H4 (cell line): ENCODE data around the gene LTBP1. TPM values are rescaled to one million over a fixed set of nuclear protein-coding genes. Genes with fewer than 3 reads are reported as not detected.
A peak's percentile ranks its signal among the peaks of the same experiment; 100 is the strongest.
"Not testable (repeated sequence)": the region's sequence is repeated elsewhere in the genome, so short reads cannot be mapped to it uniquely, and the experiment has no call there.

Experiments used
- DNase-seq: peaks from one replicate; pipeline ENCODE4 v3.0.0-alpha.2; 2015; ENCODE audit warnings: low spot score
- total RNA-seq: library from RNA; depleted of rRNA; stranded (reverse); fragments of >200 nt; shearing (Covaris generic); gene quantifications from 2 replicates; pipeline ENCODE4 v1.2.3, GENCODE V29; 2014

Gene LTBP1
- total RNA-seq, 1 experiment from 2014 or later: 4.8 TPM

GRCh38 chr2:33378556-33379210 is 431.9 kb downstream of the LTBP1 start:
- no peak for DNase-seq

- no peak for DNase-seq
These were observed 433.4 kb downstream of the LTBP1 start for GRCh38 chr2:33380001-33380609.

GRCh38 chr2:33380719-33381118 is 434.0 kb downstream of the LTBP1 start:
- no peak for DNase-seq

GRCh38 chr2:33381301-33381858 is 434.6 kb downstream of the LTBP1 start:
- no peak for DNase-seq

GRCh38 chr2:33383855-33384598 is 437.3 kb downstream of the LTBP1 start:
- no peak for DNase-seq

GRCh38 chr2:33384599-33384961 is 437.8 kb downstream of the LTBP1 start:
- no peak for DNase-seq

GRCh38 chr2:33388996-33389395 is 442.2 kb downstream of the LTBP1 start:
- no peak for DNase-seq

- DNase-seq: not testable (repeated sequence)
These were observed 442.9 kb downstream of the LTBP1 start for GRCh38 chr2:33389695-33390094.

GRCh38 chr2:33391529-33392255 is 444.9 kb downstream of the LTBP1 start:
- DNase-seq: no peak

GRCh38 chr2:33392366-33392765 is 445.6 kb downstream of the LTBP1 start:
- no peak for DNase-seq

GRCh38 chr2:33395034-33395433 is 448.3 kb downstream of the LTBP1 start:
- no peak for DNase-seq

GRCh38 chr2:33395655-33396249 is 449.0 kb downstream of the LTBP1 start:
- DNase-seq: no peak

GRCh38 chr2:33404321-33404720 is 457.6 kb downstream of the LTBP1 start:
- no peak for DNase-seq

GRCh38 chr2:33406622-33407021 is 459.9 kb downstream of the LTBP1 start:
- no peak for DNase-seq

- no peak for DNase-seq
These were observed 461.4 kb downstream of the LTBP1 start for GRCh38 chr2:33408109-33408508.

GRCh38 chr2:33409417-33409955 is 462.7 kb downstream of the LTBP1 start:
- DNase-seq: no peak

GRCh38 chr2:33411765-33412164 is 465.0 kb downstream of the LTBP1 start:
- DNase-seq: peak; percentile 59

- DNase-seq: peak; percentile 17
These were observed 466.2 kb downstream of the LTBP1 start for GRCh38 chr2:33412920-33413319.

- DNase-seq: no peak
These were observed 472.9 kb downstream of the LTBP1 start for GRCh38 chr2:33419581-33420200.

GRCh38 chr2:33420726-33421125 is 474.0 kb downstream of the LTBP1 start:
- no peak for DNase-seq

GRCh38 chr2:33421820-33422219 is 475.1 kb downstream of the LTBP1 start:
- DNase-seq: no peak
